NCI-H2171 (cell line): ENCODE results near the gene OR2AE1.
"Not testable (repeated sequence)": the region's sequence is repeated elsewhere in the genome, so short reads cannot be mapped to it uniquely, and the experiment has no call there.

Source experiments
- DNase-seq: peaks from one replicate; lab custom pipeline; 2025; lab: John Stamatoyannopoulos, UW

OR2AE1 gene, protein sequence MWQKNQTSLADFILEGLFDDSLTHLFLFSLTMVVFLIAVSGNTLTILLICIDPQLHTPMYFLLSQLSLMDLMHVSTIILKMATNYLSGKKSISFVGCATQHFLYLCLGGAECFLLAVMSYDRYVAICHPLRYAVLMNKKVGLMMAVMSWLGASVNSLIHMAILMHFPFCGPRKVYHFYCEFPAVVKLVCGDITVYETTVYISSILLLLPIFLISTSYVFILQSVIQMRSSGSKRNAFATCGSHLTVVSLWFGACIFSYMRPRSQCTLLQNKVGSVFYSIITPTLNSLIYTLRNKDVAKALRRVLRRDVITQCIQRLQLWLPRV

GRCh38 chr7:99876933-99877332 is at the start of gene OR2AE1:
OR2AE1 (minus strand) TSS chr7:99877033; CDS start chr7:99877033, 0 bp downstream.
- no peak for DNase-seq

DNA sequence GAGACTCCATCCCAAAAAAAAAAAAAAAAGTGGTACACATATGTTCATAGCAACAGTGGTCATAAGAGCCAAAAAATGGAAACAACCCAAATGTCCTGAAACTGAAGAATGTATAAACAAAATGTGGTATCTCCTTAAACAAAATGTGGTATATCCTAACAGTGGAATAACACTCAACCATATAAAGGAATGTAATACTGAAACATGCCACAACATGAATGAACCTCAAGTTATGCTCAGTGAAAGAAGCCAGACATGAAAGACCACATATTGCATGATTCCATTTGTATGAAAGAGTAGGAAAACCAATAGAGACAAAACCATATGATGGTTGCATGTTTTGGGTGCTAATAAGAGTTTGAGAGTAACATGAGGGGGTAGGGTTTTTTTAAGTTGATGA is 49.5 kb upstream of the OR2AE1 start:
- no peak for DNase-seq

DNA sequence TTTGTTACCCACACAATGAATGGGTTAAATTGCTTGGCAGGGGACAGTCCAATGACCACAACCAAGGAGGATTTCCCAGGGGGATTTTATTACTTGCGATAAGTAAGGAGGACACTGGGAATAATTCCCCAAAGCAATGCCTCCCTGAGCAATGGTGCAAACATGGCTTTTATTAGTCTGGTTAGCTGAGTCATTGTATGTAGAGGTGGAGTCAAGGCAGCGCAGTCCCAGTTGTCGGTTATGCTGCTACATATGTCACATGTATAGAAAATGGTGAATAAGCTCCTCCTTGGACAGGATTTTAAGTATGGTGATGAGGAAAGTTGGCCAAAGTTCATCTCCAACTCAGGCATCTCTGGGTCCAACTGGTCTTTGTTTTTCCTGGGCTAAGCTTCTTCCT is 46.4 kb upstream of the OR2AE1 start:
- no peak for DNase-seq

- DNase-seq = no peak
Observed at GRCh38 chr7:99920149-99920548, 43.3 kb upstream of the OR2AE1 start.

DNA sequence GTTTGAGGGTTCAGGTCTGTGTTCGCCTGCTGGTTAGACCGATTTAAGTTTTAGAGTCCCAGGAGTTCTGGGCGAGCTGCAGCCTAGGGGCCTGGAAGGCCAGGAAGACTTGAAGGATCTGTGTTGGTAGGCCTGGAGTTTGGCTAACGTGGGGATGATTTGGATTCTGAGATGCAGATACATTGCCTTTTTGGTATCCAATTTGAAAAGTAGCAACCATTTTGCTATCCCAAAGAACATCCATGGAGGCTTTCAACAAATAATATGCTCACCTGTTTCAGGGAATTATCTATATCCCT is 42.9 kb upstream of the OR2AE1 start:
- no peak for DNase-seq

DNA sequence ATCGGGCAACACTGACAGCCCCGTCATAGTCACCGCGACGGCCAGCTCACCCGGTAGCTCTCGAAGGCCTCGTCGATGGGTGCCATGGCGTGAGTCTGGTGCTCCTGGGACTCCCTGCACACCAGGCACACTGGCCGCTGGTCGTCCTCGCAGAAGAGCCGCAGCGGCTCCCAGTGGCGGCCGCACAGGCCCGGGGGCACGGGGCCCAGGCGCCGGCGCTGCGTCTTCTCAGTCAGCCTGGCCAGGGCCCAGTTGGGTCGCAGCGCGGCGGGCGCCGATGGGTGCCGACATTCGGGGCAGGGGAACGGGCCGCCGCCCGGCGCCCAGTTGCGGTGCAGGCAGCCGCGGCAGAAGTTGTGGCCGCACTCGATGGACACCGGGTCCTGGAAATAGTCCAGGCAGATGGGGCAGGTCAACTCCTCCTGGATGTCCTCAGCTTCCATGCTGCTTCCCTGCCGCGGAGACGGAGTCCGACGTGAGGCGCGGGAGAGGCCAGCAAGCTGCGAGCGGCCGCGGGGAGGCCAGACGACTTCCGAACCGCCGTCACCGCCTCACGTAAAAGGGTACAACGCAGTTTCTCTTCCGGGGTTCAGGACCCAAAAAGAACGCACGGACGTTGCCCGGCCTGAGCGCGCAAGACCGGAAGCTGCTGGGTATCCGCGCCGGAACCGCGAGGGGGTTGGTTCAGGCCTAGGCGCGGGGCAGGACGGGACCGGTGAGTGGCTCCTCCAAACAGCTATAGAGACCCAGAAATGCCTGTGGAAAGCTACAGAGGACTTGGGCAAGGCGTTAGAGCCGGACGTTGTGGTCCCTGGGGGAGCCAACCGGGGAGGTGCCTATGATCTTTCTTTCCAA is 42.4 kb upstream of the OR2AE1 start, which contains the start of gene TRIM4:
TSS of gene TRIM4 (minus strand) at position 572 of the 855 bp plus-strand sequence. CDS start at position 443, 129 bp downstream.
- DNase-seq = peak; percentile 87

GRCh38 chr7:99910976-99911375 is 34.1 kb upstream of the OR2AE1 start:
- no peak for DNase-seq

DNA sequence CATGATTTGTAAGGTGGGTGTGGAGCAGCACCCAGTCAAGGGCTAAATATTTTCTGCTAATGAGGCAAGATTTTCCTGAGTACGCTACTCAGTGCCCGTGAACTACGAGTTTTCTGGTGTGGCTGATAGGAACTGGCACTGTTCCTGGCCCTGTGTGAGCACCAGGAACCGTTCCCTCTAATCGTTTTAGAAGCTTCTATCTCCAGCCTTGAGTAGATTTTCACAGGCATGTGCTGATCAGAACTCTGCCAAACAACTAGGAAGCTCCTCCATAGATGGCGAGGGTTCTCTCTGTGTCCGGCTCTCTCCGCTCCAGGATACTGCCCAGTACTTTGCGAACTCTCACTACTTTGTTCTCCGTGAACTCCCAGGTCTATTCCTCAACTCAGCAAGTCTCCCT is 24.7 kb upstream of the OR2AE1 start:
- no peak for DNase-seq

DNA sequence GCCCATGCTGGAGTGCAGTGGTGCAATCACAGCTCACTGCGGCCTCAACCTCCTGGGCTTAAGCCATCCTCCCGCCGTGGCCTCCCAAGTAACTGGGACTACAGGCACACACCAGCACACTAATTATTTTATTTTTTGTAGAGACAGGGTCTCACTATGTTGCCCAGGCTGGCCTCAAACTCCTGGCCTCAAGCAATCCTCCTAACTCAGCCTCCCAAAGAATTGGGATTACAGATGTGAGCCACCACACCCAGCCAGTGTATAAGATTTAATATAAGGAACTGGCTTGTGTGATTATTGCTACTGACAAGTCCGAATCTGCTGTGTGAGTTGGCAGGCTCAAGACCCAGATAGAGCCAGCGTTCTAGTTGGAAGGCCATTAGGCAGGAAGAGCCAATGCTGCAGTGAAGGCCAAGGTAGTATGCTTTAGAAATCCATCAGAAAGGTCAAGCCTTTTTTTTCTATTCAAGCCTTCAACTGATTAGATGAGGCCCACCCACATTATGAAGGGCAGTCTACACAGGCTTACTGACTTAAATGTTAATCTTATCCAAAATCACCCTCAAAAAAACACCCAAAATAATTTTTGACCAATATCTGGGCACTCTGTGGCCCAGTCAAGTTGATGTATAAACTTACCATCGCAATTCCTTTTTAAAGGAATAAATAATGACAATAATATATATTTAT is 23.1 kb upstream of the OR2AE1 start:
- no peak for DNase-seq

DNA sequence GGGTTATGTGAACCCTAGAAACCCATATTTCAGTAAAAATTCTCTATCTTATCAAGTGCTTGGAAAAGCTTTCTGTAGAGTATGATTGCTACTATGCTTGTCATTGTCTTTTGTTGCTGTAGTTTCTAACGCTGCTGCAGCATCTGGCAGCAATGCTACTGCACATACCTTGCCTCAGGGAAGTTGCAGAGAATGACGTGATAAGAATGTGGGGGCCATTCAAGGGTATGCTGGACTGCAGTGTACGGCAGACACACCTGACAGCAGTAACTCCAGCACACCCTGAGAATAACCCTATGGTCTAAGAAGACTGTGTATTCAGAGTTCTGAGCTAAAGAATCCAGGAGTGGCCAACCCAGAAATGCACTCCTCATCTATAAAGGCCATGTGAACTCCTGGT is 22.0 kb upstream of the OR2AE1 start:
- no peak for DNase-seq

DNA sequence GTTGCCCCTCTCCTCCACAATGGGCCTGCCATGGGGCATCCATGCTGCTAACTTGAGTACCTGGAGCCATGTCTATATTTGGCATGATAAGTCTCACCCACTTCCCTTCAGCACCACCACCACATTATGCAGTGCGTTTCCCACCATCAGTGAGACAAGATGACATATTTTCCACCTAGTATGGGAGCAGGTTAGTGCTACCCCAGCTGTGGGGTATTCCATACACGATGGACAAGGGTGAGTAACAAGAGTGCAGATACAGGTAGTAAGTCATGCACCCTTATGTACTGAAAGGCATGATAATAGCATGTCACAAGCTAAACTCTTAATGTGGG is 21.2 kb upstream of the OR2AE1 start:
- DNase-seq = no peak

DNA sequence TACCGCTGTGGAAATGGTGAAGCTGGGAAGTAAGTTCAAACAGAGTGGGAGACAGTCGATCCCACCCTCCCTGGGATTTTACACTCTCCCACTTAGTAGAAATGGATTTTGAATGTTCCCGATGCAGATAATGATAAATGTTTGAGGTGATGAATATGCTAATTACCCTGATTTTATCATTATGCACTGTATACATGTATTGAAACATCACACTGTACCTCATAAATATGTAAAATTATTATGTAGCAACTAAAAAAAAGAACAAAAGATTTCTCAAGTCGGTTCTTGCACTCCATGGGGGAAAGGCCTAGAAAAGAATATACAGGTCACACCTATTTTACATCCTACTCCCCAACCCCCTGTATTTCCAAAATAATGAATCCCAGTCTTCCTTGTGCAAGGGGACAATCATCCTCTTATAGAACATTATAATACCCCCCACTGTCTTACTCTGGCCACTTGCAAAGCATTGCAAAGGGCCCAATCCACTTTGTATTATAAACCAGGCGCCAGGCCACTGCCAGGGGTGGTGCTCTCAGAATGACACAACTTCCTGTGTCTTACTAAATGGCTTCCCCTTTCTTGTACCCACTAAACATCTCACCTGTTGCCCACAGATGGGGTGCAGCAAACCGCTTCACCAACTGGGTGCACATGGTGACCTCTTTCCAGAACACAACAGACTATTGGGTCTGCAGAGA is 20.6 kb upstream of the OR2AE1 start:
- DNase-seq = no peak

DNA sequence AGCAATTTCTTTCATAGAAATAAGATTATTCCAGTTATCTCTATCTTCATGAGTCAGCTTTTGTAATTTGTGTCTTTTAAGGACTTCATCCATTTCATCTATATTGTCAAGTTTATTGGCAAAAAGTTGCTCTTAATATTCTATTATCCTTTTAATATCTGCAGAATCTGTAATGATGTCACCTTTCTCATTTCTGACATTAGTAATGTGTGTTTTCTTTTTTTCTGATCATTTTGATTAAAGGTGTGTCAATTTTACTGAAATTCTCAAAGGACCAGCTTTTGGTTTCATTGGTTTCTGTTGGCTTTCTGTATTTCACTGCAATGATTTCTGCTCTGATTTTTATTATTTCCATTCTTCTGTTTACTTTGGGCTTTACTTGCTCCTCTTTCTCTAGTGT is 17.9 kb upstream of the OR2AE1 start:
- DNase-seq = no peak

DNA sequence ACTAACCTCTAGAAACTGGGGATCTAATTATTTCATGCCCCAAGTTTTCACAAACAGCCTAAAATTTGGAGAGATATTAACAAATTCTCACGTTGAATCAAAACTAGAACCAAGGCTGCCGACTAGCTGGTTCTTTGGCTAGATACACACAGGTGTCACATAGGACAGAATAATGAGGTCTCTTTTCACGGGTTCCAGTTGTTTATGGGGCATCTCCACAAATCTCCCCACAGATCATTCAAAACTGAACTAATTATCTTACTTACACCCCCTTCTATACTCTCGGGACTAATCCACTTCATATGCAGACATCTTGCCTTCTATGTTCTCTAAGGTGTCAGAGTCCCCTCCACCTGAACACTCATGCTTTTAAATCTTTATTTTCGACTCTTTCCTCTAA is 16.4 kb upstream of the OR2AE1 start:
- DNase-seq = no peak

GRCh38 chr7:99890348-99890747 is 13.5 kb upstream of the OR2AE1 start:
- DNase-seq = not testable (repeated sequence)

DNA sequence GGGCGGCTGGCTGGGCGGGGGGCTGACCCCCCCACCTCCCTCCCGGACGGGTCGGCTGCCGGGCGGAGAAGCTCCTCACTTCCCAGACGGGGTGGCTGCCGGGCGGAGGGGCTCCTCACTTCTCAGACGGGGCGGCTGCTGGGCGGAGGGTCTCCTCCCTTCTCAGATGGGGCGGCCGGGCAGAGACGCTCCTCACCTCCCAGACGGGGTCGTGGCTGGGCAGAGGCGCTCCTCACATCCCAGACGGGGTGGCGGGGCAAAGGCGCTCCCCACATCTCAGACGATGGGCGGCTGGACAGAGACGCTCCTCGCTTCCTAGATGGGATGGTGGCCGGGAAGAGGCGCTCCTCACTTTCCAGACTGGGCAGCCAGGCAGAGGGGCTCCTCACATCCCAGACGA is 11.5 kb upstream of the OR2AE1 start:
- not testable (repeated sequence) for DNase-seq

DNA sequence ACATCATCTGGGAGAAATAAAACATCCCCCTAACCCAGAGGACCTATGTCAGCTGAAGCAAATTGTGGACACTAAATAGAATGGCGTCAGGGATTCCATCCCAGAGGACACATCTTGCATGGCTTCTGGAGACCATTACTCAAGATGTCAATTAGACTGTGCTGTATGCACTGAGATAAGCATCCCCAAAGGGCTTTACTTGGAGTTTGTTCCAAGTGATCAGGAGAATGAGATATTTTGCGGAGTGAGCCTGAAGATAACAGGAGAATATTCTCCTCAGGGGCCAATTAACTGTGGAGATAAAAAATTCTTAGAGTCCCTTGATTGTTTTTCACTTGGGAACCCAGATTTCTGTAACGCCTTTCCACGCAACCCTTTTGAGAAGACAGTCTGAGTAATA is 4.5 kb upstream of the OR2AE1 start:
- DNase-seq = no peak

GRCh38 chr7:99876491-99876890 is 342 bp downstream of the OR2AE1 start:
- no peak for DNase-seq

GRCh38 chr7:99868246-99868645 is 8.6 kb downstream of the OR2AE1 start:
- DNase-seq = no peak

DNA sequence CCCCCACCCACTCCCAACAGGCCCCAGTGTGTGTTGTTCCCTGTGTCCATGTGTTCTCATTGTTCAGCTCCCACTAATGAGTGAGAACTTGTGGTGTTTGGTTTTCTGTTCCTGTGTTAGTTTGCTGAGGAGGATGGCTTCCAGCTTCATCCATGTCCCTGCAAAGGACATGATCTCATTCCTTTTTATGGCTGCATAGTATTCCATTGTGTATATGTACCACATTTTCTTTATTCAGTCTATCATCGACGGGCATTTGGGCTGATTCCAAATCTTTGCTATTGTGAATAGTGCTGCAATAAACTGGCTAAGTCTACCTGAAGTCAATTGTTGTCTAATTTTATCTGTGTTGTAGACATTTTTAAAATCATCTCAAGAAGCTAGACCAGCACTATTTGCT is 9.4 kb downstream of the OR2AE1 start:
- DNase-seq = not testable (repeated sequence)

DNA sequence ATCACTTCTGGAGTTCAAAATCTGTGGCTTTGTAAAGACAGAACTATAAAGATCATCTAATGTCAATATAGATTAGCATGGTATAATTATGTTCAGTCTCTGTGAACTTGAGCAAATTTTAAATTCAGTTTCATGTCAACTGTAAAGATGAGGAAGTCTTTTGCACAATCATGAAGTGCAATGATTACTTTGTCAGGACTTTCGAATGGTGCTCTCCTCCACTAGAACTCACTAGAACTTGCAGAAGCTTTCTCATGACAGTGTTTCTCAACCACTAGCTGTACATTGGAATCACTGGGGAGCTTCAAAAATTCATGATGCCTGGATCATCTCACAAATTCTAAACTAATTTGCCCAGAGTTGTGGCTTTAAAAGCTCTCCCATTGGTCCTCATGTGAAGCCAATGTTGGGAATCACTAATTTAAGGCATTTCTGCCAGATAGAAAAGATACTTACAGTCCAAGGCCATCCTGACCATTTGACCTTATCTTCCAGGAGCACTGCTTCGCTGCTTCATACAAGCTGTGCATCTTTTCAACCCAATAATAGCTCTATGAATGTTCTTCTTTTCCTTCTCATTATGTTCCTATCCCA is 12.9 kb downstream of the OR2AE1 start:
- DNase-seq = no peak
